H1 (cell line): ENCODE data around the gene ERN2. TPM values are rescaled to one million over a fixed set of nuclear protein-coding genes. Genes with fewer than 3 reads are reported as not detected.

ENCODE experiments used
- CBX8 ChIP-seq: fragments of 300-800, 300-1000 bp; sonication (generic); IDR thresholded peaks from 2 replicates; pipeline ENCODE4 v1.7.1; 2016; ENCODE audit warnings: low read depth, low read length, borderline replicate concordance
- KDM1A ChIP-seq: fragments of 200-600, 300-600 bp; sonication (generic); IDR thresholded peaks from 2 replicates; pipeline ENCODE4 v1.7.1; 2016; ENCODE audit warnings: mild to moderate bottlenecking, low read length, borderline replicate concordance
- TAF7 ChIP-seq: optimal IDR thresholded peaks from 2 replicates; pipeline ENCODE3; 2011; ENCODE audit warnings: low read depth, mild to moderate bottlenecking, inconsistent platforms, low read length, moderate library complexity, borderline replicate concordance
- polyA plus RNA-seq, 7 experiments: library from polyadenylated mRNA; depleted of rRNA in 3 of 7; stranded (reverse) in 5 of 7; unstranded in 2 of 7; fragments of >200 nt in 5 of 7; fragments of 200-250 nt in 2 of 7; gene quantifications; 1 replicate in 5 of 7; 2 replicates in 1 of 7; 4 replicates in 1 of 7; pipeline versions ENCODE4 v1.2.1 to v1.2.3, GENCODE V29; 2011 to 2013; ENCODE audit warnings: missing spikeins in 2 of 7, mixed read lengths in 2 of 7
- total RNA-seq: library from RNA; stranded (reverse); fragmentation: NEBNext Ultra II Directional; extraction: Animal tissue kit (Norgen Biotek cat#: 25700); gene quantifications from 2 replicates; pipeline ENCODE4 v1.2.1, GENCODE V29; 2021

ERN2 gene
- total and polyA plus RNA-seq, 2 of the 8 experiments (the other 6 are each of a cell fraction or from before 2014, with no cell fraction given): 2.4 to 4.4 TPM

- TF ChIP-seq TAF7 (no peak), CBX8 (no peak), KDM1A (no peak)
Measured at GRCh38 chr16:23679274-23679985, 33.6 kb downstream of the ERN2 start (continued).
